Measurements from ENCODE around the gene SPEM3.

Gene SPEM3

DNA sequence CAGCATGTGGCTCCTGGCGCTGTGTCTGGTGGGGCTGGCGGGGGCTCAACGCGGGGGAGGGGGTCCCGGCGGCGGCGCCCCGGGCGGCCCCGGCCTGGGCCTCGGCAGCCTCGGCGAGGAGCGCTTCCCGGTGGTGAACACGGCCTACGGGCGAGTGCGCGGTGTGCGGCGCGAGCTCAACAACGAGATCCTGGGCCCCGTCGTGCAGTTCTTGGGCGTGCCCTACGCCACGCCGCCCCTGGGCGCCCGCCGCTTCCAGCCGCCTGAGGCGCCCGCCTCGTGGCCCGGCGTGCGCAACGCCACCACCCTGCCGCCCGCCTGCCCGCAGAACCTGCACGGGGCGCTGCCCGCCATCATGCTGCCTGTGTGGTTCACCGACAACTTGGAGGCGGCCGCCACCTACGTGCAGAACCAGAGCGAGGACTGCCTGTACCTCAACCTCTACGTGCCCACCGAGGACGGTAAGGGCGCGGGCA lies 20.4 kb upstream of the SPEM3 start:
- Histone ChIP-seq H4K20me1 (ENCODE audit: insufficient read depth, low read length, poor library complexity, severe bottlenecking) (peaks cover 3% of the 10 kb centered on the region), H3K9me3 (ENCODE audit: insufficient read depth, low read depth, low read length) (no peaks in the 10 kb centered on the region), H3K4me2 (ENCODE audit: low read depth, low read length, poor library complexity, severe bottlenecking) (no peak overlapping the region), H3K9me2 (replicated peaks; ENCODE audit: low read depth, low read length) (no peaks in the 10 kb centered on the region), H3K4me3 (ENCODE audit: low read length, poor library complexity, severe bottlenecking) (no peak overlapping the region), H3K79me2 (ENCODE audit: insufficient read depth, low read length) (no peaks in the 10 kb centered on the region), H3K4me1 (ENCODE audit: insufficient read depth, low read length, poor library complexity, severe bottlenecking) (peaks cover 13% of the 10 kb centered on the region), H3F3A (ENCODE audit: low read depth) (no peaks in the 10 kb centered on the region), H3K27me3 (ENCODE audit: insufficient read depth, low read length, poor library complexity, severe bottlenecking) (no peaks in the 10 kb centered on the region), H2AFZ (ENCODE audit: low read length) (no peak overlapping the region), H3K9ac (ENCODE audit: low read depth, low read length, poor library complexity, severe bottlenecking) (no peak overlapping the region), H3K36me3 (ENCODE audit: insufficient read depth, low read length) (no peaks in the 10 kb centered on the region)
- TF ChIP-seq, protein P1, sequence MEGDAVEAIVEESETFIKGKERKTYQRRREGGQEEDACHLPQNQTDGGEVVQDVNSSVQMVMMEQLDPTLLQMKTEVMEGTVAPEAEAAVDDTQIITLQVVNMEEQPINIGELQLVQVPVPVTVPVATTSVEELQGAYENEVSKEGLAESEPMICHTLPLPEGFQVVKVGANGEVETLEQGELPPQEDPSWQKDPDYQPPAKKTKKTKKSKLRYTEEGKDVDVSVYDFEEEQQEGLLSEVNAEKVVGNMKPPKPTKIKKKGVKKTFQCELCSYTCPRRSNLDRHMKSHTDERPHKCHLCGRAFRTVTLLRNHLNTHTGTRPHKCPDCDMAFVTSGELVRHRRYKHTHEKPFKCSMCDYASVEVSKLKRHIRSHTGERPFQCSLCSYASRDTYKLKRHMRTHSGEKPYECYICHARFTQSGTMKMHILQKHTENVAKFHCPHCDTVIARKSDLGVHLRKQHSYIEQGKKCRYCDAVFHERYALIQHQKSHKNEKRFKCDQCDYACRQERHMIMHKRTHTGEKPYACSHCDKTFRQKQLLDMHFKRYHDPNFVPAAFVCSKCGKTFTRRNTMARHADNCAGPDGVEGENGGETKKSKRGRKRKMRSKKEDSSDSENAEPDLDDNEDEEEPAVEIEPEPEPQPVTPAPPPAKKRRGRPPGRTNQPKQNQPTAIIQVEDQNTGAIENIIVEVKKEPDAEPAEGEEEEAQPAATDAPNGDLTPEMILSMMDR (conservative IDR thresholded peaks at IDR 0.05; ENCODE audit: low read length), result no peak
- no peak for TF ChIP-seq EZH2phosphoT487 (IDR thresholded peaks at IDR 0.05; ENCODE audit: borderline replicate concordance)

DNA sequence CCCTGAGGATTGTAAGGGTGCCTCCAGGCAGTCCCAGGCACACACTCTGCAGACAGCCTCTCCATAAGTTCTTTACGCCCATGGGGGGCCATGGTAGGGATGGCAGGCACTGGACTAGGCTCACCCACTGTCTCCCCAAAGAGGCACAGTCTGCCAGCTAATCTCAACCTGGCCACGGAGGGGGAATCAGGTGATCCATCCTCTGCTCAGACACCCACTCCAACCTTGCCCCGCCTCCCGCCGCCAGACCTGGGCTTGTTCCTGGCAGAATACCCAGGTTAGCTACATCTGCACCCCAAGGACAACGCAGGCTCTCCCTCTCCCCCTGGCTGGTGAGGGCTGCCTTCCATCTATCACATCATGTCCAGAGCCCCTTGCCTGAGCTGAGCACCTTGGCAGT lies 19.8 kb upstream of the SPEM3 start:
- H2AFZ ChIP-seq (ENCODE audit: low read length), result no peak overlapping the region
- H3K4me2 ChIP-seq (ENCODE audit: low read depth, low read length, poor library complexity, severe bottlenecking), result no peak overlapping the region
- H3K9me3 ChIP-seq (ENCODE audit: insufficient read depth, low read depth, low read length), result no peaks in the 10 kb centered on the region
- no peaks in the 10 kb centered on the region for H3K79me2 ChIP-seq (ENCODE audit: insufficient read depth, low read length)
- H3K9ac ChIP-seq (ENCODE audit: low read depth, low read length, poor library complexity, severe bottlenecking), result no peak overlapping the region
- peaks cover 11% of the 10 kb centered on the region for H3K4me1 ChIP-seq (ENCODE audit: insufficient read depth, low read length, poor library complexity, severe bottlenecking)
- H3K9me2 ChIP-seq (replicated peaks; ENCODE audit: low read depth, low read length), result no peaks in the 10 kb centered on the region
- H3K27me3 ChIP-seq (ENCODE audit: insufficient read depth, low read length, poor library complexity, severe bottlenecking), result no peaks in the 10 kb centered on the region
- H3K4me3 ChIP-seq (ENCODE audit: low read length, poor library complexity, severe bottlenecking), result no peak overlapping the region
- no peaks in the 10 kb centered on the region for H3K36me3 ChIP-seq (ENCODE audit: insufficient read depth, low read length)
- no peaks in the 10 kb centered on the region for H3F3A ChIP-seq (ENCODE audit: low read depth)
- TF ChIP-seq EZH2phosphoT487 (IDR thresholded peaks at IDR 0.05; ENCODE audit: borderline replicate concordance), result no peak
- TF ChIP-seq, protein P1 (conservative IDR thresholded peaks at IDR 0.05; ENCODE audit: low read length), result no peak
- H4K20me1 ChIP-seq (ENCODE audit: insufficient read depth, low read length, poor library complexity, severe bottlenecking), result peaks cover 3% of the 10 kb centered on the region

DNA sequence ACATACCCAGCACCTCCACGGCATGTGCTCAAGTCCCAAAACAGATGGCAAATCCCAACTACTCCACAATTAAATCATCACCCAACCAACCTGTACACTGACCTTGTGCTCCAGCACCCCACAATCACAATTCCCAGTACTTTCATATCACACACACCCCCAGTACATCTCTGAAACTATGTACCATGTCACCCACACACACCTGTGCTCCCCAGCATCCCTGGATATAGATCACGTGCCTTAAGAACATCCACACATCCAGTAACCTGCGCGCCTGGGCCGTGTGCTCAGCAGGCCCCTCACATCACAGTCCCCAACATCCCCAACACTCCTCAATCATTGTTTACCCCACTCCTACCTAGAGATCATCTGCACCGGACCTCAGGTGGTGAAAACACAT lies 18.9 kb upstream of the SPEM3 start:
- no peaks in the 10 kb centered on the region for H3K27me3 ChIP-seq (ENCODE audit: insufficient read depth, low read length, poor library complexity, severe bottlenecking)
- H3K4me1 ChIP-seq (ENCODE audit: insufficient read depth, low read length, poor library complexity, severe bottlenecking), result peaks cover 11% of the 10 kb centered on the region
- TF ChIP-seq, protein P1 (conservative IDR thresholded peaks at IDR 0.05; ENCODE audit: low read length), result no peak
- no peak for TF ChIP-seq EZH2phosphoT487 (IDR thresholded peaks at IDR 0.05; ENCODE audit: borderline replicate concordance)
- H2AFZ ChIP-seq (ENCODE audit: low read length), result no peak overlapping the region
- no peak overlapping the region for H3K4me3 ChIP-seq (ENCODE audit: low read length, poor library complexity, severe bottlenecking)
- peaks cover 3% of the 10 kb centered on the region for H4K20me1 ChIP-seq (ENCODE audit: insufficient read depth, low read length, poor library complexity, severe bottlenecking)
- H3F3A ChIP-seq (ENCODE audit: low read depth), result no peaks in the 10 kb centered on the region
- H3K9me2 ChIP-seq (replicated peaks; ENCODE audit: low read depth, low read length), result no peaks in the 10 kb centered on the region
- no peaks in the 10 kb centered on the region for H3K79me2 ChIP-seq (ENCODE audit: insufficient read depth, low read length)
- no peak overlapping the region for H3K4me2 ChIP-seq (ENCODE audit: low read depth, low read length, poor library complexity, severe bottlenecking)
- no peaks in the 10 kb centered on the region for H3K9me3 ChIP-seq (ENCODE audit: insufficient read depth, low read depth, low read length)
- H3K36me3 ChIP-seq (ENCODE audit: insufficient read depth, low read length), result no peaks in the 10 kb centered on the region
- H3K9ac ChIP-seq (ENCODE audit: low read depth, low read length, poor library complexity, severe bottlenecking), result no peak overlapping the region
